WTC11 (cell line): Measurements from ENCODE around the gene DLGAP3. TPM values are rescaled to one million over a fixed set of nuclear protein-coding genes. Genes with fewer than 3 reads are reported as not detected.

Experiments used
- ATAC-seq: fragments of 200-7000 bp; cut with Tn5 transposase; 2 replicates; pipeline ENCODE4 v1.10.0; 2021; ENCODE audit warnings: mild to moderate bottlenecking, moderate library complexity
- CTCF ChIA-PET: fragments of 300-600 bp; sonication (Branson Sonifier 250); formaldehyde crosslinking; loops from one replicate; lab custom pipeline; 2021; ENCODE audit warnings: antibody characterized with exemption; lab: Charles Lee
- POLR2A ChIA-PET: fragments of 350-600 bp; sonication (Branson Sonifier 250); formaldehyde crosslinking; loops from one replicate; lab custom pipeline; 2021; ENCODE audit warnings: antibody characterized with exemption; lab: Charles Lee
- DNase-seq: peaks from one replicate; pipeline ENCODE4 v3.0.0; 2021; ENCODE audit warnings: low spot score
- H3K27ac Mint-ChIP-seq: 2 replicates; pipeline ENCODE4 v1.8.0; 2021; ENCODE audit warnings: mixed read lengths
- H3K27me3 Mint-ChIP-seq: 2 replicates; pipeline ENCODE4 v1.8.0; 2021; ENCODE audit warnings: low read depth, mild to moderate bottlenecking, moderate library complexity, mixed read lengths
- H3K36me3 Mint-ChIP-seq: 2 replicates; pipeline ENCODE4 v1.8.0; 2021; ENCODE audit warnings: mixed read lengths
- H3K4me1 Mint-ChIP-seq: 2 replicates; pipeline ENCODE4 v1.8.0; 2022; ENCODE audit warnings: mixed read lengths
- H3K4me3 Mint-ChIP-seq: 2 replicates; pipeline ENCODE4 v1.8.0; 2021; ENCODE audit warnings: mild to moderate bottlenecking, moderate library complexity, mixed read lengths
- H3K9me3 Mint-ChIP-seq: 2 replicates; pipeline ENCODE4 v1.8.0; 2021; ENCODE audit warnings: mixed read lengths
- E2F4 ChIP-seq: sonication (generic); formaldehyde crosslinking; IDR thresholded peaks from 2 replicates; pipeline ENCODE4 v1.8.1; 2022; ENCODE audit warnings: low read depth, mild to moderate bottlenecking, moderate library complexity, missing genetic modification reagents, borderline replicate concordance
- ERG ChIP-seq: fragments of 250-450 bp; sonication (Bioruptor Pico); IDR thresholded peaks from 2 replicates; pipeline ENCODE4 v1.8.0; 2021; ENCODE audit warnings: mild to moderate bottlenecking
- FOXP4 ChIP-seq: sonication (generic); formaldehyde crosslinking; IDR thresholded peaks from 2 replicates; pipeline ENCODE4 v1.8.0; 2022; ENCODE audit warnings: mild to moderate bottlenecking, missing genetic modification reagents
- JUN ChIP-seq: sonication (generic); formaldehyde crosslinking; IDR thresholded peaks from 2 replicates; pipeline ENCODE4 v1.8.0; 2023; ENCODE audit warnings: mild to moderate bottlenecking, missing genetic modification reagents
- MXD4 ChIP-seq: fragments of 250-450 bp; sonication (Bioruptor Pico); IDR thresholded peaks from 2 replicates; pipeline ENCODE4 v1.8.0; 2021; ENCODE audit warnings: mild to moderate bottlenecking, moderate library complexity, borderline replicate concordance
- NFATC4 ChIP-seq: fragments of 250-450 bp; sonication (Bioruptor Pico); IDR thresholded peaks from 2 replicates; pipeline ENCODE4 v1.9.0; 2021; ENCODE audit warnings: mild to moderate bottlenecking
- NR1H2 ChIP-seq: sonication (generic); formaldehyde crosslinking; IDR thresholded peaks from 2 replicates; pipeline ENCODE4 v1.9.0; 2021; ENCODE audit warnings: mild to moderate bottlenecking, moderate library complexity, missing genetic modification reagents
- PRRX2 ChIP-seq: fragments of 250-450 bp; sonication (Bioruptor Pico); IDR thresholded peaks from 2 replicates; pipeline ENCODE4 v1.8.0; 2021; ENCODE audit warnings: mild to moderate bottlenecking
- STAT6 ChIP-seq: sonication (generic); formaldehyde crosslinking; conservative IDR thresholded peaks from 2 replicates; pipeline ENCODE4 v1.8.1; 2023; ENCODE audit warnings: mild to moderate bottlenecking, low read depth, missing genetic modification reagents, moderate library complexity
- ZNF232 ChIP-seq: sonication (generic); formaldehyde crosslinking; IDR thresholded peaks from 2 replicates; pipeline ENCODE4 v1.8.0; 2022; ENCODE audit warnings: mild to moderate bottlenecking, missing genetic modification reagents
- total RNA-seq: library from RNA; stranded (reverse); gene quantifications from 3 replicates; pipeline ENCODE4 v1.2.3, GENCODE V29; 2021
- TF ChIP-seq, protein P1 (sequence below): sonication (generic); formaldehyde crosslinking; IDR thresholded peaks from 2 replicates; pipeline ENCODE4 v1.8.0; 2022; ENCODE audit warnings: mild to moderate bottlenecking, missing genetic modification reagents
- TF ChIP-seq, protein P2 (sequence below): sonication (generic); formaldehyde crosslinking; IDR thresholded peaks from 2 replicates; pipeline ENCODE4 v1.8.0; 2023; ENCODE audit warnings: mild to moderate bottlenecking, missing genetic modification reagents
- TF ChIP-seq, protein P3 (sequence below): sonication (generic); formaldehyde crosslinking; IDR thresholded peaks from 2 replicates; pipeline ENCODE4 v1.8.1; 2023; ENCODE audit warnings: mild to moderate bottlenecking, missing genetic modification reagents, borderline replicate concordance
- TF ChIP-seq, protein P4 (sequence below): fragments of 200-600 bp; IDR thresholded peaks from 2 replicates; pipeline ENCODE4 v1.8.0; 2022; ENCODE audit warnings: antibody characterized with exemption

Gene DLGAP3
- total RNA-seq, 1 experiment from 2014 or later = 11.3 TPM

DNA sequence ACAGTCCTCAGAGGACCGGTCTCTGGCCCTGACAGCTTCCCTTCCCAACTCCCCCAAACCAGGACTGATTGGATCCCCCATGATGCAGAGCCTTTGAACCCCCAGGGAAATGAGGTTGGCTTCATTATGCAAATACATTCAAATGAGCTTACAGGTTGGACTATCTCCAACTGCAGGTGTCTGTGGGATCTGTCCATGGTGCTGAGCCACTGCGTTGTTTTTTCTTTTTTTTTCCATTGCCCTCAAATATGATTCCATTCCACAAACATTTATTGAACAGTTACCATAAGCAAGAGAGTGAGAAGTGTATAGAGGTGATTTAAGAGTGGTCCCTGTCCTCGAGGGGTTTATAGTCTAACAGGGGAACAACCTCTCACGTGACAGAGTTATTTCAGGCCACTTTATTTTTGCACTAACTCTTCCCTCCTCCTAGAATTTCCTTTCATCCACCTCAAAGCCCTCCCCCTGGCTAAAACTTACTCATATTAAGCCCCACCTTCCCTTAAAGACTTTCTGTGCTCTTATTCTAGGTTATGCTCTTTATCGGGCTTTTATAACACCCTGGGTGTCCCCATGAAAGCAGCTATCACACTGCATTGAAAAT lies 21.9 kb downstream of the DLGAP3 start:
- ATAC-seq = no peak
- Mint-ChIP-seq H3K27me3 (peaks cover 4% of the 10 kb centered on the region; the same call in 1 of the 2 replicates), H3K36me3 (no peaks in the 10 kb centered on the region), H3K9me3 (no peaks in the 10 kb centered on the region), H3K27ac (no peak overlapping the region), H3K4me1 (no peaks in the 10 kb centered on the region), H3K4me3 (no peak overlapping the region)
- TF ChIP-seq E2F4 (CRISPR knock-in tag) (no peak), FOXP4 (CRISPR knock-in tag) (0 out of 2 replicates have a peak, but pooled peaks have one; percentile 27)
- TF ChIP-seq, protein P1, sequence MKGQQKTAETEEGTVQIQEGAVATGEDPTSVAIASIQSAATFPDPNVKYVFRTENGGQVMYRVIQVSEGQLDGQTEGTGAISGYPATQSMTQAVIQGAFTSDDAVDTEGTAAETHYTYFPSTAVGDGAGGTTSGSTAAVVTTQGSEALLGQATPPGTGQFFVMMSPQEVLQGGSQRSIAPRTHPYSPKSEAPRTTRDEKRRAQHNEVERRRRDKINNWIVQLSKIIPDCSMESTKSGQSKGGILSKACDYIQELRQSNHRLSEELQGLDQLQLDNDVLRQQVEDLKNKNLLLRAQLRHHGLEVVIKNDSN = peak; percentile 15; the same call in 1 of the 2 replicates
- CTCF ChIA-PET = interaction anchor here (0.6 to 1.1 kb wide), 2 partner anchors 17 to 55 kb away, joined by 3 to 4 read pairs; no protein-coding TSS in a partner anchor
- POLR2A ChIA-PET = no interaction called here
- no peak for DNase-seq

GRCh38 chr1:34906756-34907155 lies 22.7 kb downstream of the DLGAP3 start:
- Mint-ChIP-seq H3K27ac (no peak overlapping the region), H3K27me3 (peaks cover 4% of the 10 kb centered on the region), H3K9me3 (no peaks in the 10 kb centered on the region), H3K4me3 (no peak overlapping the region), H3K4me1 (no peaks in the 10 kb centered on the region), H3K36me3 (no peaks in the 10 kb centered on the region)
- ATAC-seq (no peak), DNase-seq (no peak)
- POLR2A ChIA-PET = no interaction called here
- CTCF ChIA-PET = interaction anchor here (1.1 kb wide), 1 partner anchor 54 kb away, joined by 4 read pairs; no protein-coding TSS in a partner anchor
- no peak for TF ChIP-seq NFATC4 (CRISPR knock-in tag)
- no peak for TF ChIP-seq PRRX2
- no peak for TF ChIP-seq ZNF232 (CRISPR knock-in tag)
- TF ChIP-seq NR1H2 (CRISPR knock-in tag) = no peak
- TF ChIP-seq ERG (CRISPR knock-in tag) = no peak
- TF ChIP-seq, protein P2, sequence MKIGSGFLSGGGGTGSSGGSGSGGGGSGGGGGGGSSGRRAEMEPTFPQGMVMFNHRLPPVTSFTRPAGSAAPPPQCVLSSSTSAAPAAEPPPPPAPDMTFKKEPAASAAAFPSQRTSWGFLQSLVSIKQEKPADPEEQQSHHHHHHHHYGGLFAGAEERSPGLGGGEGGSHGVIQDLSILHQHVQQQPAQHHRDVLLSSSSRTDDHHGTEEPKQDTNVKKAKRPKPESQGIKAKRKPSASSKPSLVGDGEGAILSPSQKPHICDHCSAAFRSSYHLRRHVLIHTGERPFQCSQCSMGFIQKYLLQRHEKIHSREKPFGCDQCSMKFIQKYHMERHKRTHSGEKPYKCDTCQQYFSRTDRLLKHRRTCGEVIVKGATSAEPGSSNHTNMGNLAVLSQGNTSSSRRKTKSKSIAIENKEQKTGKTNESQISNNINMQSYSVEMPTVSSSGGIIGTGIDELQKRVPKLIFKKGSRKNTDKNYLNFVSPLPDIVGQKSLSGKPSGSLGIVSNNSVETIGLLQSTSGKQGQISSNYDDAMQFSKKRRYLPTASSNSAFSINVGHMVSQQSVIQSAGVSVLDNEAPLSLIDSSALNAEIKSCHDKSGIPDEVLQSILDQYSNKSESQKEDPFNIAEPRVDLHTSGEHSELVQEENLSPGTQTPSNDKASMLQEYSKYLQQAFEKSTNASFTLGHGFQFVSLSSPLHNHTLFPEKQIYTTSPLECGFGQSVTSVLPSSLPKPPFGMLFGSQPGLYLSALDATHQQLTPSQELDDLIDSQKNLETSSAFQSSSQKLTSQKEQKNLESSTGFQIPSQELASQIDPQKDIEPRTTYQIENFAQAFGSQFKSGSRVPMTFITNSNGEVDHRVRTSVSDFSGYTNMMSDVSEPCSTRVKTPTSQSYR (CRISPR knock-in tag) = no peak
- no peak for TF ChIP-seq E2F4 (CRISPR knock-in tag)
- TF ChIP-seq STAT6 (CRISPR knock-in tag) = no peak
- TF ChIP-seq MXD4 (CRISPR knock-in tag) = no peak
- TF ChIP-seq, protein P3, sequence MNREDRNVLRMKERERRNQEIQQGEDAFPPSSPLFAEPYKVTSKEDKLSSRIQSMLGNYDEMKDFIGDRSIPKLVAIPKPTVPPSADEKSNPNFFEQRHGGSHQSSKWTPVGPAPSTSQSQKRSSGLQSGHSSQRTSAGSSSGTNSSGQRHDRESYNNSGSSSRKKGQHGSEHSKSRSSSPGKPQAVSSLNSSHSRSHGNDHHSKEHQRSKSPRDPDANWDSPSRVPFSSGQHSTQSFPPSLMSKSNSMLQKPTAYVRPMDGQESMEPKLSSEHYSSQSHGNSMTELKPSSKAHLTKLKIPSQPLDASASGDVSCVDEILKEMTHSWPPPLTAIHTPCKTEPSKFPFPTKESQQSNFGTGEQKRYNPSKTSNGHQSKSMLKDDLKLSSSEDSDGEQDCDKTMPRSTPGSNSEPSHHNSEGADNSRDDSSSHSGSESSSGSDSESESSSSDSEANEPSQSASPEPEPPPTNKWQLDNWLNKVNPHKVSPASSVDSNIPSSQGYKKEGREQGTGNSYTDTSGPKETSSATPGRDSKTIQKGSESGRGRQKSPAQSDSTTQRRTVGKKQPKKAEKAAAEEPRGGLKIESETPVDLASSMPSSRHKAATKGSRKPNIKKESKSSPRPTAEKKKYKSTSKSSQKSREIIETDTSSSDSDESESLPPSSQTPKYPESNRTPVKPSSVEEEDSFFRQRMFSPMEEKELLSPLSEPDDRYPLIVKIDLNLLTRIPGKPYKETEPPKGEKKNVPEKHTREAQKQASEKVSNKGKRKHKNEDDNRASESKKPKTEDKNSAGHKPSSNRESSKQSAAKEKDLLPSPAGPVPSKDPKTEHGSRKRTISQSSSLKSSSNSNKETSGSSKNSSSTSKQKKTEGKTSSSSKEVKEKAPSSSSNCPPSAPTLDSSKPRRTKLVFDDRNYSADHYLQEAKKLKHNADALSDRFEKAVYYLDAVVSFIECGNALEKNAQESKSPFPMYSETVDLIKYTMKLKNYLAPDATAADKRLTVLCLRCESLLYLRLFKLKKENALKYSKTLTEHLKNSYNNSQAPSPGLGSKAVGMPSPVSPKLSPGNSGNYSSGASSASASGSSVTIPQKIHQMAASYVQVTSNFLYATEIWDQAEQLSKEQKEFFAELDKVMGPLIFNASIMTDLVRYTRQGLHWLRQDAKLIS (CRISPR knock-in tag) = no peak
- TF ChIP-seq, protein P4, sequence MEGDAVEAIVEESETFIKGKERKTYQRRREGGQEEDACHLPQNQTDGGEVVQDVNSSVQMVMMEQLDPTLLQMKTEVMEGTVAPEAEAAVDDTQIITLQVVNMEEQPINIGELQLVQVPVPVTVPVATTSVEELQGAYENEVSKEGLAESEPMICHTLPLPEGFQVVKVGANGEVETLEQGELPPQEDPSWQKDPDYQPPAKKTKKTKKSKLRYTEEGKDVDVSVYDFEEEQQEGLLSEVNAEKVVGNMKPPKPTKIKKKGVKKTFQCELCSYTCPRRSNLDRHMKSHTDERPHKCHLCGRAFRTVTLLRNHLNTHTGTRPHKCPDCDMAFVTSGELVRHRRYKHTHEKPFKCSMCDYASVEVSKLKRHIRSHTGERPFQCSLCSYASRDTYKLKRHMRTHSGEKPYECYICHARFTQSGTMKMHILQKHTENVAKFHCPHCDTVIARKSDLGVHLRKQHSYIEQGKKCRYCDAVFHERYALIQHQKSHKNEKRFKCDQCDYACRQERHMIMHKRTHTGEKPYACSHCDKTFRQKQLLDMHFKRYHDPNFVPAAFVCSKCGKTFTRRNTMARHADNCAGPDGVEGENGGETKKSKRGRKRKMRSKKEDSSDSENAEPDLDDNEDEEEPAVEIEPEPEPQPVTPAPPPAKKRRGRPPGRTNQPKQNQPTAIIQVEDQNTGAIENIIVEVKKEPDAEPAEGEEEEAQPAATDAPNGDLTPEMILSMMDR = no peak
- TF ChIP-seq JUN (CRISPR knock-in tag) = no peak
